ENCODE data around the gene TNFSF8. TPM values are rescaled to one million over a fixed set of nuclear protein-coding genes. Genes with fewer than 3 reads are reported as not detected.

TNFSF8 gene
- total RNA-seq, 2 experiments from 2014 or later, result 76.2 to 88.8 TPM

DNA sequence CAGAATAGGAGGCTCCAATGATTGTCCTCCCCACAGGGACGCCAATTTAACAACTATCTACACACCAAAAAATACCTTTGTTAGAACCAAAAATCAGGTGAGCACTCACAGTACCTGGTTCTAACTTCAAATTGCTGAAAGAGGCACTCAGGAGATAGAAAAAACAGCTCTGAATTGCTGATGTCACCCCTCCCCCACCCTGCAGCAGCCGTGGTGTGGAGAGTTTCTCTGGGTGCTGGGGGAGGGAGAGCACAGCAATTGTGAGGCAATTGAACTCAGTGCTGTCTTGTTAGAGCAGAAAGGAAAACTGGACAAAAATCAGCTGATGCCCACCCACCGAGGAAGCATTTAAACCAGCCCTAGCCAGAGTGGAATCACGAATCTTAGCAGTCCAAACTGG lies 41.8 kb downstream of the TNFSF8 start:
- no peaks in the 10 kb centered on the region for H3K27me3 Mint-ChIP-seq
- POLR2A ChIA-PET, result no interaction called here
- H3K4me1 Mint-ChIP-seq, result peaks cover 39% of the 10 kb centered on the region
- H3K4me3 Mint-ChIP-seq, result no peak overlapping the region
- no peak for DNase-seq
- H3K27ac Mint-ChIP-seq, result peak overlapping the region; percentile 20
- peaks cover 45% of the 10 kb centered on the region for H3K36me3 Mint-ChIP-seq (ENCODE audit: low read depth)
- CTCF ChIA-PET, result interaction anchor here (0.9 to 1.3 kb wide), 3 partner anchors 10 to 18 kb away, joined by 3 read pairs; no protein-coding TSS in a partner anchor
- H3K9me3 Mint-ChIP-seq, result peaks cover 36% of the 10 kb centered on the region

DNA sequence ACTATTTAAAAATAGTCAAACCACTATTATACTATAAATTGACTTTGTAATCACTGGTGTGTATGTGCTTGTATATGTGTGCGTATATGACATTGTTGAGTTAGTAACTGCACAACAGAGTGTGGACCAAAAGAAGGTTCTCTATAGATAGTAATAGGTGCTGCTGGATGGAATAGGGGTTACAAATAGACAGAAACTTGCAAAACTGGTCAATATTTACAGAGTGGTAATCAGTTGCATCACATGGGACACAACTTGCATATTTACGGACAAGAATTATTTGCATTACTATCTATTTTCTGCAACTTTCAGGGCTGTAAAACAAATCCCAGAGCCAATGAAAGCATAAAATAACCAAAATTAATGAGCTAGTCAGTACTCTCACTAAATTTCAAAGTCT lies 42.4 kb downstream of the TNFSF8 start:
- Mint-ChIP-seq H3K4me1 (peaks cover 35% of the 10 kb centered on the region), H3K27ac (no peak overlapping the region), H3K27me3 (no peaks in the 10 kb centered on the region), H3K4me3 (no peak overlapping the region), H3K9me3 (peaks cover 31% of the 10 kb centered on the region), H3K36me3 (ENCODE audit: low read depth) (peaks cover 39% of the 10 kb centered on the region)
- POLR2A ChIA-PET, result no interaction called here
- DNase-seq, result no peak
- CTCF ChIA-PET, result interaction anchor here (1.0 to 1.3 kb wide), 3 partner anchors 12 to 19 kb away, joined by 3 read pairs; no protein-coding TSS in a partner anchor

DNA sequence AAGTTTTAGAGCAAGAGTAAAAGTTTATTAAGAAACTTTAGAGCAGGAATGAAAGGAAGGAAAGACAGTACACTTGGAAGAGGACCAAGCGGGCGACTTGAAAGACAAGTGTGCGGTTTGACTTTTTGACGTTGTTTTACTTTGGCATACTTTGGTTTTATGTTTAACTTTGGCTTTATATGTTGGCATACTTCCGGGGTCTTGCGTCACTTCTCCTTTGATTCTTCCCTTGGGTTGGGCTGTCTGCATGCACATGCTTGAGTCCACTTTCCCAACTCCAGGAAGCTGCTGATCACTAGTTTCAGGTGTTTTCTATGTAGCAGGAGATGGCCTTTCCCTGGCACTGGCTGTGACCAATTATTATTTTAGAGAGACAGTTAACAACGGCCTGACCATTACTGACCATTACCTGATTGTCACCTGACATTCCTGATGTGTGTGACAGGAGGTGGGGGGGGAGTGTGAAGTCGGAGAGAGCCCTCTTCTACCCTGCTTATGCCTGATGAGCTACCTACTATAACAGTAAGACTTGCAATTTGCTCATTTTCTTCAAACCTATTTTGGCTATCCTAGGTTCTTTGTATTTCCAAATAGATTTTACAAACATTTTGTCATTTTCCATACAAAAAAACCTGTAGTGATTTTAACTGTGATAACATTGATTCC lies 45.5 kb downstream of the TNFSF8 start:
- H3K4me3 Mint-ChIP-seq, result no peak overlapping the region
- H3K27ac Mint-ChIP-seq, result no peak overlapping the region
- H3K9me3 Mint-ChIP-seq, result peaks cover 21% of the 10 kb centered on the region
- peaks cover 18% of the 10 kb centered on the region for H3K4me1 Mint-ChIP-seq
- H3K27me3 Mint-ChIP-seq, result no peaks in the 10 kb centered on the region
- H3K36me3 Mint-ChIP-seq (ENCODE audit: low read depth), result peaks cover 19% of the 10 kb centered on the region
- no peak for DNase-seq
- ChIA-PET CTCF (interaction anchor here (1.6 kb wide), 1 partner anchor 19 kb away, joined by 5 read pairs; no protein-coding TSS in a partner anchor), POLR2A (no interaction called here)

DNA sequence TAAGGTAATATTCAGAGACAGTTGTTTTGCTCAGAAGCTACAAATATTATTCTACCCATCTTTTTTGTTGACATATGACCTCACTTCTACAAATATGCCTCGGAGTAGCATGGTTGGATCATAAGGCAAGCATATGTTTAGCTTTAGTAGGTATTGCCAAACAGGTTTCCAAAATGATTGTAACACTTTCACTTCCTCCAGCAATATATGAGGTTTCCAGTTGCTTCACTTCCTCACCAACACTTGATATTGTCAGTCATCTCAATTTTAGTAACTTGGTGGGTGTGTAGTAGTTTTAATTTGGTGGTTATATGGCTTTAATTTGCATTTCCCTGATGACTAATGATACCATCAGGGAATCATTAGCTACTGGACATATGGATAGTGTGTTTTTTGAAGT lies 46.7 kb downstream of the TNFSF8 start:
- ChIA-PET CTCF (interaction anchor here (1.6 kb wide), 1 partner anchor 18 kb away, joined by 5 read pairs; no protein-coding TSS in a partner anchor), POLR2A (no interaction called here)
- Mint-ChIP-seq H3K4me1 (peaks cover 6% of the 10 kb centered on the region), H3K9me3 (peaks cover 21% of the 10 kb centered on the region), H3K36me3 (ENCODE audit: low read depth) (peaks cover 15% of the 10 kb centered on the region), H3K4me3 (no peak overlapping the region), H3K27ac (no peak overlapping the region), H3K27me3 (no peaks in the 10 kb centered on the region)
- no peak for DNase-seq

DNA sequence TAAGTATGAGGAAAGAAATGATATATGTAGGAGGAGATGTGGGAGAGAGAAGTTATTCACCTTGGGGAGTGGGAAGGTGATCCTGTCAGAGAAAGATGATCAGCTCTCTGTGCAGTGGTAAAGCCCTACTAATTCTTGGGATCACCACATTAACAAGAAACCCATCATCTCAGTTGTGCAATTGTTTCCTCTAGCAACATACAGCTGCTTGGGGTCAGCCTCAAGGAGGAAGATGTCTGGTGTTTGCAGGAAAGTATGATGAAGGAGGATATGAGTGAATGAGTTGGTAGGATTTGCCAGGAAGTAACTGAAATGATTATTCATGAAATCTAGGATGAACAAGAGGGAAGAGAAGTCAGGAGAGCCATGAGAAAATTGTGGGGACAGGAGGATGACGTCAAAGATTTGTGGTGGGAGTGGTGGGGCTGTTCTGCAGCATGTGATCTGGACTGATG lies 50.1 kb downstream of the TNFSF8 start:
- ChIA-PET POLR2A (interaction anchor here (0.6 kb wide), 1 partner anchor 53 kb away, joined by 3 read pairs; no protein-coding TSS in a partner anchor), CTCF (interaction anchor here (0.6 to 0.7 kb wide), 2 partner anchors 9 to 12 kb away, joined by 3 to 4 read pairs; no protein-coding TSS in a partner anchor)
- Mint-ChIP-seq H3K4me1 (no peaks in the 10 kb centered on the region), H3K9me3 (peaks cover 38% of the 10 kb centered on the region), H3K36me3 (ENCODE audit: low read depth) (peaks cover 28% of the 10 kb centered on the region), H3K27ac (no peak overlapping the region), H3K4me3 (no peak overlapping the region), H3K27me3 (no peaks in the 10 kb centered on the region)
- DNase-seq, result no peak

DNA sequence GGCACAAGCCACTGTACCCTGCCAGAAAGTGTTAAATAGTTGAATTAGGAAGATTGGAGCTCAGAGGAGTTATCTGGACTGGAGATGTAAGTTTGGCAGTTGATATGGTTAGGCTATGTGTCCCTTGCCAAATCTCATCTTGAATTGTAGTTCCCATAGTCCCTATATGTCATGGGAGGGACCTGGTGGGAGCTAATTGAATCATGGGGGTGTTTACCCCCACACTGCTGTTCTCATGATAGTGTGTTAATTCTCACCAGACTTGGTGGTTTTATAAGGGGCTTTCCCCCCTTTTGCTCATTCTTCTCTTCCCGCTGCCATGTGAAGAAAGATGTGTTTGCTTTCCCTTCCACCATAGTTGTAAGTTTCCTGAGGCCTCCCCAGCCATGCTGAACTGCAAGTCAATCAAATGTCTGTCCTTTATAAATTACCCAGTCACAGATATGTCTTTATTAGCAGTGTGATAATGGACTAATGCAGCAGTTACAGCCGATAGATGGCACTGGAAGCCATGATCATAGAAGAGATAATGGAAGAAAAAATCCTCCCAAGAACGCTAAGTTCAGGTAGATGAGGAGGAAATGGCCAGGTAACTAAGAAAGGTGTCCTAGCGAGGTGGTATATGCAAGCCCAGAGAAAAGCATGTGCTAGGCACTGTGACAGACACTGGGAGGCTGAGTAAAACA lies 51.4 kb downstream of the TNFSF8 start:
- Mint-ChIP-seq H3K9me3 (peaks cover 34% of the 10 kb centered on the region), H3K36me3 (ENCODE audit: low read depth) (peaks cover 31% of the 10 kb centered on the region), H3K4me1 (no peaks in the 10 kb centered on the region), H3K27me3 (no peaks in the 10 kb centered on the region), H3K27ac (no peak overlapping the region), H3K4me3 (no peak overlapping the region)
- ChIA-PET CTCF (interaction anchor here (1.1 kb wide), 1 partner anchor 10 kb away, joined by 3 read pairs; no protein-coding TSS in a partner anchor), POLR2A (no interaction called here)
- no peak for DNase-seq

DNA sequence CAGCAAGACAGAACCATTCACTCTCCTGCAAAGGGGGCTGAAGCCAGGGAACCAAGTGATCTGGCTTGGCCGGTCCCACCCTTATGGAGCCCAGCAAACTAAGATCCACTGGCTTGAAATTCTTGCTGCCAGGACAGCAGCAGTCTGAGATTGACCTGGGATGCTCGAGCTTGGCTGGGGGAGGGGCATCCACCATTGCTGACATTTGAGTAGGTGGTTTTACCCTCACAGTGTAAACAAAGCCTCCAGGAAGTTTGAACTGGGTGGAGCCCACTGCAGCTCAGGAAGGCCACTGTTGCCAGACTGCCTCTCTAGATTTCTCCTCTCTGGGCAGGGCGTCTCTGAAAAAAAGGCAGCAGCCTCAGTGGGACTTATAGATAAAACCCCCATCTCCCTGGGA lies 60.5 kb downstream of the TNFSF8 start:
- CTCF ChIA-PET, result interaction anchor here (1.0 to 1.4 kb wide), 3 partner anchors 25 to 50 kb away, joined by 3 to 5 read pairs (median 4); no protein-coding TSS in a partner anchor
- Mint-ChIP-seq H3K36me3 (ENCODE audit: low read depth) (peaks cover 57% of the 10 kb centered on the region), H3K9me3 (peaks cover 45% of the 10 kb centered on the region), H3K4me1 (peaks cover 34% of the 10 kb centered on the region), H3K4me3 (no peak overlapping the region), H3K27me3 (no peaks in the 10 kb centered on the region), H3K27ac (peak overlapping the region; percentile 88)
- POLR2A ChIA-PET, result no interaction called here
- peak; percentile 61 for DNase-seq

DNA sequence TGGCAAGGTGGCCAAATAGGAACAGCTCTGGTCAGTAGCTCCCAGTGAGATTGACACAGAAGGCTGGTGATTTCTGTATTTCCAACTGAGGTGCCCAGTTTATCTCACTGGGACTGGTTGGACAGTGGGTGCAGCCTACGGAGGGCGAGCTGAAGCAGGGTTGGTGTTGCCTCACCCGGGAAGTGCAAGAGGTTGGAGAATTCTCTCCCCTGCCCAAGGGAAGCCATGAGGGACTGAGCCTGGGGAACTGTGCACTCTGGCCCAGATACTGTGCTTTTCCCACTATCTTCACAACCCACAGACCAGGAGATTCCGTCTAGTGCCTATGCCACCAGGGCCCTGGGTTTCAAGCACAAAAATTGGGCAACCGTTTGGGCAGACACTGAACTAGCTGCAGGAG lies 61.0 kb downstream of the TNFSF8 start:
- Mint-ChIP-seq H3K4me3 (no peak overlapping the region), H3K4me1 (peaks cover 34% of the 10 kb centered on the region), H3K27ac (peak overlapping the region; percentile 88), H3K36me3 (ENCODE audit: low read depth) (peaks cover 53% of the 10 kb centered on the region), H3K9me3 (peaks cover 45% of the 10 kb centered on the region), H3K27me3 (no peaks in the 10 kb centered on the region)
- CTCF ChIA-PET, result interaction anchor here (1.2 to 1.4 kb wide), 2 partner anchors 30 to 50 kb away, joined by 4 to 5 read pairs; no protein-coding TSS in a partner anchor
- DNase-seq, result no peak
- POLR2A ChIA-PET, result no interaction called here

DNA sequence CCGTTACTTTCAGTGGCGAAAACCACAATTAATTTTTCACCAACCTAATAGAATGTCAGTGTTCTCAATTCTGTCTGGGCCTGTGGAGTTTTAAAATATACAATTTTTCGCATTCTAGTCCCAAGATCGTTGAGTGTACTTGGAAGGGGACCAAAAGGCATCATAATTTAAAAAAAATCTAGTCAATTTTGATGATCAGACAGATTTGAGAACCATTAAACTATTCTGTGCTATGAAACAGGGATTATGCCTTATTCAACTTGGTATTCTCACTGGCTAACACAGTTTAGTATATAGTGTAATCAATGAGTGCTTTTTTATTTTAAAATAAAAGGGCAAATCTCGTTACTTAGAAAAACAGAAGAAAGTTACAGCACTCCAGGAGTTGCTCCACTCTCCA lies 63.1 kb downstream of the TNFSF8 start:
- ChIA-PET CTCF (no interaction called here), POLR2A (no interaction called here)
- no peak for DNase-seq
- H3K9me3 Mint-ChIP-seq, result peaks cover 32% of the 10 kb centered on the region
- H3K4me3 Mint-ChIP-seq, result no peak overlapping the region
- no peak overlapping the region for H3K27ac Mint-ChIP-seq
- peaks cover 37% of the 10 kb centered on the region for H3K36me3 Mint-ChIP-seq (ENCODE audit: low read depth)
- H3K4me1 Mint-ChIP-seq, result peaks cover 31% of the 10 kb centered on the region
- no peaks in the 10 kb centered on the region for H3K27me3 Mint-ChIP-seq

DNA sequence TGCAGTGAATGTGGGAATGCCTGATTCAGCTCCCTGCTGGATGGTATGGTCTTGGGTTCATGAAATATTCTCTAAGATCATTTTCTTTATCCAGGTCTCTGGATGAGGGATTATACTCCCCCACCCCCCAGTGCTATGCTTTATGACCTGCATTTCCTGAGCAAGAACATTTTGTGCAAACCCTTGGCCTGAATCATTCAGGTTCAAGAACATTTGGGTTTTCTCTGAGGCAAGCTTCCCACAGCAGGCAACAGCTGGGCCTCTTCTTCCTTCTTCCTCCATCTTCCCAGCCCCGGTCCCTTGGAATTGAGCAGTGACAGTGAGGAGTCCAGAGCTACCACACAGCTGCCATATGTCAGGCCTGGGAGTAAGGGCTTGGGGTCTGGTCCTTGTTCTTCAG lies 65.9 kb downstream of the TNFSF8 start:
- H3K9me3 Mint-ChIP-seq, result peaks cover 20% of the 10 kb centered on the region
- no peak overlapping the region for H3K4me3 Mint-ChIP-seq
- H3K27ac Mint-ChIP-seq, result no peak overlapping the region
- H3K27me3 Mint-ChIP-seq, result no peaks in the 10 kb centered on the region
- peaks cover 12% of the 10 kb centered on the region for H3K36me3 Mint-ChIP-seq (ENCODE audit: low read depth)
- no peak for DNase-seq
- peaks cover 15% of the 10 kb centered on the region for H3K4me1 Mint-ChIP-seq
- ChIA-PET POLR2A (no interaction called here), CTCF (interaction anchor here (2.3 kb wide), 1 partner anchor 19 kb away, joined by 5 read pairs; no protein-coding TSS in a partner anchor)

DNA sequence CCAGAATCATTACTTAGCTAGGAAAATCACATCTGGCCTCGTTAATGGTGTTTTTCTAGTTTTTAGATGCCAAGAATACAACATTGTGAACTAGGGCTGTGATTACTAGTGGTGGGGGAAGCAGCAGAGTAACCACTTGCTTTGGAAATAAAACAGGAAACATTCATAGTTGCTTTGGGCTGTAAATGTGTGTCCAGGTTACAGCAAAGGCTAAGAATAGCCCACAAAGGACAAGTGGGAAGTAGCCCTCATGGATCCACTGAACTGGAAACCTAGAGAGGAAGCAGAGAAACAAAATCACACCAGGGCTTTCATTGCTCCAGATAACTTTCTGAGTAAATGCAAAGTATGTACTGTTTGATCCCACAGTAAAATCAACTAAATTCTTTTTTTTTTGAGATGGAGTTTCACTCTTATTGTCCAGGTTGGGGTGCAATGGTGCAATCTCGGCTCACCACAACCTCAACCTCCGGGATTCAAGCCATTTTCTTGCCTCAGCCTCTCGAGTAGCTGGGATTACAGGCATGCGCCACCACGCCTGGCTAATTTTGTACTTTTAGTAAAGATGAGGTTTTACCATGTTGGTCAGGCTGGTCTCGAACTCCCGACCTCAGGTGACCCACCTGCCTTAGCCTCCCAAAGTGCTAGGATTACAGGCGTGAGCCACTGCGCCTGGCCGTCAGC lies 68.3 kb downstream of the TNFSF8 start:
- CTCF ChIA-PET, result no interaction called here

DNA sequence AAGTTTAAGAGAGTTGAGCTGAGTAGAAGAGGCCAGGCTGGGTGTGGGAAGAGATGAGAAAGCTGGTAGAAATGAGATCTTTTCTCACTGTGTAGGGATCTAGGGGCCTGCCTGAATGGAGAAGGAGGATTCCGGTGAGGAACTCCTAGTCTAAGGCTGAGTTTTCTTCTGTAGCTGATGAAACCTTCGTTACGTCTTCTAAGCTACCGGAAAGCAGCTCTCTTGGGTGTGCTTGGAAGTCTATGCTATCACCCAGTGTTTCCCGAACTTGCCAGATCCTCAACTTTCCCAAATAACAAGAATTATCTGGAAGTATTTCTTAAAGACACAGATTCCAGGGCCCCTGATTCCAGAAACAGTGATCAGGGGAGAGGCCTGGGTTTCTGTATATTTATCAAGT lies 69.1 kb downstream of the TNFSF8 start:
- DNase-seq, result no peak
- Mint-ChIP-seq H3K27ac (no peak overlapping the region), H3K4me1 (peaks cover 7% of the 10 kb centered on the region), H3K9me3 (peaks cover 28% of the 10 kb centered on the region), H3K36me3 (ENCODE audit: low read depth) (peaks cover 8% of the 10 kb centered on the region), H3K27me3 (peaks cover 6% of the 10 kb centered on the region), H3K4me3 (no peak overlapping the region)
- ChIA-PET POLR2A (no interaction called here), CTCF (interaction anchor here (1.1 kb wide), 1 partner anchor 583 kb away, joined by 4 read pairs; no protein-coding TSS in a partner anchor)

More for the DNA sequence above, 68.3 kb downstream of the TNFSF8 start:
- no peak overlapping the region for H3K27ac Mint-ChIP-seq
- POLR2A ChIA-PET, result no interaction called here
- DNase-seq, result no peak
- peaks cover 26% of the 10 kb centered on the region for H3K9me3 Mint-ChIP-seq
- H3K4me3 Mint-ChIP-seq, result no peak overlapping the region
- H3K27me3 Mint-ChIP-seq, result peaks cover 6% of the 10 kb centered on the region
- H3K4me1 Mint-ChIP-seq, result peaks cover 7% of the 10 kb centered on the region
- H3K36me3 Mint-ChIP-seq (ENCODE audit: low read depth), result peaks cover 8% of the 10 kb centered on the region

Measured in activated CD4-positive, alpha-beta T cell treated with anti-CD3 and anti-CD28 coated beads, Interleukin-2, amount 10 ng/mL, durations not matched to agents 7 days and 5 days (primary cell).